GM19467 (cell line): ENCODE data around the gene TAOK3.
"Not testable (repeated sequence)": the region's sequence is repeated elsewhere in the genome, so short reads cannot be mapped to it uniquely, and the experiment has no call there.

ENCODE experiments used
- ATAC-seq: cut with Tn5 transposase; IDR thresholded peaks from one replicate; pipeline ENCODE4 v1.9.1; 2021; ENCODE audit warnings: mild to moderate bottlenecking, moderate library complexity; ENCODE audit not compliant: unreplicated experiment

TAOK3 gene

GRCh38 chr12:118145798-118146156, 226.9 kb downstream of the TAOK3 start:
- ATAC-seq, result no peak

GRCh38 chr12:118145113-118145797, 227.5 kb downstream of the TAOK3 start:
- ATAC-seq, result no peak

GRCh38 chr12:118144499-118144898, 228.2 kb downstream of the TAOK3 start:
- no peak for ATAC-seq

- ATAC-seq, result no peak
Measured at GRCh38 chr12:118140825-118141224, 231.9 kb downstream of the TAOK3 start.

GRCh38 chr12:118137148-118137678, 235.5 kb downstream of the TAOK3 start:
- ATAC-seq, result no peak

- peak; percentile 28 for ATAC-seq
Measured at GRCh38 chr12:118136559-118137003, 236.1 kb downstream of the TAOK3 start.

- ATAC-seq, result peak; percentile 96
Measured at GRCh38 chr12:118135788-118136558, 236.7 kb downstream of the TAOK3 start, which contains the start of gene PEBP1. Gene PEBP1 (plus strand): TSS chr12:118136124. CDS start chr12:118136210, 86 bp downstream.

- not testable (repeated sequence) for ATAC-seq
Measured at GRCh38 chr12:118129436-118129835, 243.3 kb downstream of the TAOK3 start.

- ATAC-seq, result no peak
Measured at GRCh38 chr12:118127867-118128266, 244.8 kb downstream of the TAOK3 start.

GRCh38 chr12:118126119-118126757, 246.5 kb downstream of the TAOK3 start:
- ATAC-seq, result no peak

- no peak for ATAC-seq
Measured at GRCh38 chr12:118125743-118126118, 247.0 kb downstream of the TAOK3 start.

GRCh38 chr12:118124333-118124874, 248.3 kb downstream of the TAOK3 start:
- no peak for ATAC-seq

- ATAC-seq, result no peak
Measured at GRCh38 chr12:118122264-118122663, 250.4 kb downstream of the TAOK3 start.

- ATAC-seq, result no peak
Measured at GRCh38 chr12:118120579-118121363, 251.9 kb downstream of the TAOK3 start.

GRCh38 chr12:118119449-118119879, 253.2 kb downstream of the TAOK3 start:
- no peak for ATAC-seq

- ATAC-seq, result no peak
Measured at GRCh38 chr12:118109088-118109487, 263.6 kb downstream of the TAOK3 start.

GRCh38 chr12:118107694-118108093, 265.0 kb downstream of the TAOK3 start:
- ATAC-seq, result no peak

- ATAC-seq, result no peak
Measured at GRCh38 chr12:118107011-118107410, 265.7 kb downstream of the TAOK3 start.

- ATAC-seq, result no peak
Measured at GRCh38 chr12:118103601-118104382, 268.9 kb downstream of the TAOK3 start, which contains the start of gene VSIG10. Gene VSIG10 (minus strand): TSS chr12:118104011. CDS start chr12:118103671, 340 bp downstream.
